ENCODE results near the gene HDAC2. TPM values are rescaled to one million over a fixed set of nuclear protein-coding genes. Genes with fewer than 3 reads are reported as not detected.

The HDAC2 gene
- total RNA-seq, 2 experiments from 2014 or later: 40.5 to 141 TPM

GRCh38 chr6:113894712-113895674 lies 76.0 kb downstream of the HDAC2 start:
- Histone ChIP-seq H3K79me2 (ENCODE audit: insufficient read depth, low read depth, low read length) (no peaks in the 10 kb centered on the region), H3K9me3 (ENCODE audit: low read length) (no peaks in the 10 kb centered on the region), H3K27ac (ENCODE audit: low read depth, low read length, poor library complexity, severe bottlenecking) (no peak overlapping the region), H4K20me1 (ENCODE audit: insufficient read depth, low read length) (no peaks in the 10 kb centered on the region), H2AFZ (ENCODE audit: low read length) (no peak overlapping the region), H3K36me3 (ENCODE audit: insufficient read depth, low read length) (no peaks in the 10 kb centered on the region), H3K9me2 (ENCODE audit: insufficient read depth, low read length) (no peaks in the 10 kb centered on the region), H3K4me2 (ENCODE audit: low read length) (no peak overlapping the region), H3K4me3 (ENCODE audit: low read depth, low read length, poor library complexity, severe bottlenecking) (no peak overlapping the region), H3K4me1 (ENCODE audit: insufficient read depth, low read length, poor library complexity, severe bottlenecking) (no peaks in the 10 kb centered on the region)
- DNase-seq (ENCODE audit: low spot score): no peak
- BruUV-seq (replicated peaks): no TSS peak
- TF ChIP-seq EZH2phosphoT487 (IDR thresholded peaks at IDR 0.05; ENCODE audit: borderline replicate concordance, low read depth, low read length): no peak
- TF ChIP-seq, protein P1, sequence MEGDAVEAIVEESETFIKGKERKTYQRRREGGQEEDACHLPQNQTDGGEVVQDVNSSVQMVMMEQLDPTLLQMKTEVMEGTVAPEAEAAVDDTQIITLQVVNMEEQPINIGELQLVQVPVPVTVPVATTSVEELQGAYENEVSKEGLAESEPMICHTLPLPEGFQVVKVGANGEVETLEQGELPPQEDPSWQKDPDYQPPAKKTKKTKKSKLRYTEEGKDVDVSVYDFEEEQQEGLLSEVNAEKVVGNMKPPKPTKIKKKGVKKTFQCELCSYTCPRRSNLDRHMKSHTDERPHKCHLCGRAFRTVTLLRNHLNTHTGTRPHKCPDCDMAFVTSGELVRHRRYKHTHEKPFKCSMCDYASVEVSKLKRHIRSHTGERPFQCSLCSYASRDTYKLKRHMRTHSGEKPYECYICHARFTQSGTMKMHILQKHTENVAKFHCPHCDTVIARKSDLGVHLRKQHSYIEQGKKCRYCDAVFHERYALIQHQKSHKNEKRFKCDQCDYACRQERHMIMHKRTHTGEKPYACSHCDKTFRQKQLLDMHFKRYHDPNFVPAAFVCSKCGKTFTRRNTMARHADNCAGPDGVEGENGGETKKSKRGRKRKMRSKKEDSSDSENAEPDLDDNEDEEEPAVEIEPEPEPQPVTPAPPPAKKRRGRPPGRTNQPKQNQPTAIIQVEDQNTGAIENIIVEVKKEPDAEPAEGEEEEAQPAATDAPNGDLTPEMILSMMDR (conservative IDR thresholded peaks at IDR 0.05; ENCODE audit: low read length): no peak
- POLR2A ChIA-PET: interaction anchor here (1.2 kb wide), 1 partner anchor 12 kb away, joined by 4 read pairs; no protein-coding TSS in a partner anchor
- CTCF ChIA-PET (ENCODE audit: unreplicated experiment): interaction anchor here (0.5 kb wide), 1 partner anchor 10 kb away, joined by 3 read pairs; no protein-coding TSS in a partner anchor
- intact Hi-C loops (cut with micrococcal nuclease; ENCODE audit: unreplicated experiment): no loop called here

GRCh38 chr6:113893866-113894265 lies 77.1 kb downstream of the HDAC2 start:
- intact Hi-C loops (cut with micrococcal nuclease; ENCODE audit: unreplicated experiment): no loop called here
- no TSS peak for BruUV-seq (replicated peaks)
- H2AFZ ChIP-seq (ENCODE audit: low read length): no peak overlapping the region

More at GRCh38 chr6:113893866-113894265, 77.1 kb downstream of the HDAC2 start:
- ChIA-PET CTCF (ENCODE audit: unreplicated experiment) (no interaction called here), POLR2A (no interaction called here)
- H3K9me2 ChIP-seq (ENCODE audit: insufficient read depth, low read length): no peaks in the 10 kb centered on the region
- no peaks in the 10 kb centered on the region for H3K36me3 ChIP-seq (ENCODE audit: insufficient read depth, low read length)
- no peaks in the 10 kb centered on the region for H3K79me2 ChIP-seq (ENCODE audit: insufficient read depth, low read depth, low read length)
- DNase-seq (ENCODE audit: low spot score): no peak
- no peak overlapping the region for H3K27ac ChIP-seq (ENCODE audit: low read depth, low read length, poor library complexity, severe bottlenecking)
- H3K9me3 ChIP-seq (ENCODE audit: low read length): no peaks in the 10 kb centered on the region
- H3K4me3 ChIP-seq (ENCODE audit: low read depth, low read length, poor library complexity, severe bottlenecking): no peak overlapping the region
- no peaks in the 10 kb centered on the region for H3K4me1 ChIP-seq (ENCODE audit: insufficient read depth, low read length, poor library complexity, severe bottlenecking)
- H4K20me1 ChIP-seq (ENCODE audit: insufficient read depth, low read length): no peaks in the 10 kb centered on the region
- H3K4me2 ChIP-seq (ENCODE audit: low read length): no peak overlapping the region
- no peak for TF ChIP-seq EZH2phosphoT487 (IDR thresholded peaks at IDR 0.05; ENCODE audit: borderline replicate concordance, low read depth, low read length)
- TF ChIP-seq, protein P1 (conservative IDR thresholded peaks at IDR 0.05; ENCODE audit: low read length): no peak

Measured in OCI-LY7 (cell line).